ENCODE results near the gene COP1. TPM values are rescaled to one million over a fixed set of nuclear protein-coding genes. Genes with fewer than 3 reads are reported as not detected.

COP1 gene
- total RNA-seq, 5 donors from 2014 or later (not counting 1 experiment from before 2014, with no cell fraction given), result 38.7 to 49.0 (median 42.4) TPM

GRCh38 chr1:176110203-176110602, 96.9 kb downstream of the COP1 start:
- no peaks in the 10 kb centered on the region for H3K4me1 ChIP-seq (ENCODE audit: control insufficient read depth in 1 of 2, extremely low read depth in 1 of 2, insufficient read depth in 2 of 2, low read length in 2 of 2)
- Mint-ChIP-seq H3K4me3 (no peak overlapping the region), H3K27me3 (no peaks in the 10 kb centered on the region), H3K9me3 (peaks cover 0 to 2% (median 0%) of the 10 kb centered on the region in 3 donors), H3K27ac (no peak overlapping the region), H3K36me3 (peaks cover 64% of the 10 kb centered on the region), H3K4me1 (peaks cover 4 to 16% (median 8%) of the 10 kb centered on the region in 3 donors)
- ChIA-PET POLR2A (no interaction called here), CTCF (no interaction called here)
- ATAC-seq (replicated peaks in 1 of 4) (no peak), DNase-seq (no peak)
- no CpG with 5 or more reads among the region's 1 CpG for WGBS (ENCODE audit: insufficient coverage)
- no peak overlapping the region for H3K4me3 ChIP-seq (ENCODE audit: control insufficient read depth in 1 of 2, extremely low read depth in 1 of 2, low read length in 1 of 2)
- H3K36me3 ChIP-seq (ENCODE audit: control insufficient read depth in 2 of 2, extremely low read depth in 1 of 2, insufficient read depth in 1 of 2, low read length in 1 of 2), result peaks cover 0 to 18% of the 10 kb centered on the region in 2 donors
- H3K9me3 ChIP-seq, result peaks cover 3% of the 10 kb centered on the region
- no peaks in the 10 kb centered on the region for H3K27me3 ChIP-seq (replicated peaks in 1 of 2; ENCODE audit: control insufficient read depth in 2 of 2, extremely low read depth in 1 of 2, insufficient read depth in 2 of 2, low read length in 1 of 2)
- H3K27ac ChIP-seq (ENCODE audit: low read length), result no peak overlapping the region

GRCh38 chr1:176102768-176103350, 104.2 kb downstream of the COP1 start:
- H3K4me3 ChIP-seq (ENCODE audit: control insufficient read depth in 1 of 2, extremely low read depth in 1 of 2, low read length in 1 of 2), result no peak overlapping the region
- Mint-ChIP-seq H3K9me3 (peaks cover 0 to 16% (median 7%) of the 10 kb centered on the region in 3 donors), H3K27me3 (no peaks in the 10 kb centered on the region), H3K4me3 (no peak overlapping the region), H3K4me1 (peaks cover 0 to 4% (median 3%) of the 10 kb centered on the region in 3 donors), H3K27ac (no peak overlapping the region), H3K36me3 (peaks cover 71% of the 10 kb centered on the region)
- ATAC-seq (replicated peaks in 1 of 4), result no peak
- no CpG with 5 or more reads among the region's 1 CpG for WGBS (ENCODE audit: insufficient coverage)
- no peak for DNase-seq
- CTCF ChIA-PET, result no interaction called here
- H3K4me1 ChIP-seq (ENCODE audit: control insufficient read depth in 1 of 2, extremely low read depth in 1 of 2, insufficient read depth in 2 of 2, low read length in 2 of 2), result no peaks in the 10 kb centered on the region
- POLR2A ChIA-PET, result interaction anchor here in 1 of 2 donors (1.0 kb wide), 1 partner anchor 9 kb away, joined by 11 read pairs; no protein-coding TSS in a partner anchor
- H3K36me3 ChIP-seq (ENCODE audit: control insufficient read depth in 2 of 2, extremely low read depth in 1 of 2, insufficient read depth in 1 of 2, low read length in 1 of 2), result peaks cover 8 to 32% of the 10 kb centered on the region in 2 donors
- no peak overlapping the region for H3K27ac ChIP-seq (ENCODE audit: low read length)
- H3K9me3 ChIP-seq, result peaks cover 18% of the 10 kb centered on the region
- H3K27me3 ChIP-seq (replicated peaks in 1 of 2; ENCODE audit: control insufficient read depth in 2 of 2, extremely low read depth in 1 of 2, insufficient read depth in 2 of 2, low read length in 1 of 2), result no peaks in the 10 kb centered on the region

GRCh38 chr1:176101951-176102642, 105.0 kb downstream of the COP1 start:
- peaks cover 18% of the 10 kb centered on the region for H3K9me3 ChIP-seq
- H3K4me3 ChIP-seq (ENCODE audit: control insufficient read depth in 1 of 2, extremely low read depth in 1 of 2, low read length in 1 of 2), result no peak overlapping the region
- POLR2A ChIA-PET, result interaction anchor here in 1 of 2 donors (1.0 kb wide), 1 partner anchor 8 kb away, joined by 11 read pairs; no protein-coding TSS in a partner anchor
- peaks cover 0 to 4% (median 3%) of the 10 kb centered on the region in 3 donors for H3K4me1 Mint-ChIP-seq
- CTCF ChIA-PET, result no interaction called here
- H3K27ac ChIP-seq (ENCODE audit: low read length), result no peak overlapping the region
- no peaks in the 10 kb centered on the region for H3K27me3 ChIP-seq (replicated peaks in 1 of 2; ENCODE audit: control insufficient read depth in 2 of 2, extremely low read depth in 1 of 2, insufficient read depth in 2 of 2, low read length in 1 of 2)
- no CpG with 5 or more reads among the region's 5 CpGs for WGBS (ENCODE audit: insufficient coverage)
- H3K36me3 Mint-ChIP-seq, result peaks cover 75% of the 10 kb centered on the region
- no peak overlapping the region for H3K4me3 Mint-ChIP-seq
- no peaks in the 10 kb centered on the region for H3K27me3 Mint-ChIP-seq
- H3K4me1 ChIP-seq (ENCODE audit: control insufficient read depth in 1 of 2, extremely low read depth in 1 of 2, insufficient read depth in 2 of 2, low read length in 2 of 2), result no peaks in the 10 kb centered on the region
- H3K9me3 Mint-ChIP-seq, result peaks cover 0 to 17% (median 7%) of the 10 kb centered on the region in 3 donors
- peaks cover 8 to 32% of the 10 kb centered on the region in 2 donors for H3K36me3 ChIP-seq (ENCODE audit: control insufficient read depth in 2 of 2, extremely low read depth in 1 of 2, insufficient read depth in 1 of 2, low read length in 1 of 2)
- no peak for ATAC-seq (replicated peaks in 1 of 4)
- no peak for DNase-seq
- H3K27ac Mint-ChIP-seq, result no peak overlapping the region

GRCh38 chr1:176098560-176098959, 108.5 kb downstream of the COP1 start:
- H3K36me3 ChIP-seq (ENCODE audit: control insufficient read depth in 2 of 2, extremely low read depth in 1 of 2, insufficient read depth in 1 of 2, low read length in 1 of 2), result peaks cover 8 to 19% of the 10 kb centered on the region in 2 donors
- Mint-ChIP-seq H3K4me3 (no peak overlapping the region), H3K27ac (no peak overlapping the region), H3K4me1 (peaks cover 0 to 4% (median 0%) of the 10 kb centered on the region in 3 donors), H3K27me3 (no peaks in the 10 kb centered on the region), H3K36me3 (peaks cover 75% of the 10 kb centered on the region), H3K9me3 (peaks cover 0 to 20% (median 7%) of the 10 kb centered on the region in 3 donors)
- no peak overlapping the region for H3K4me3 ChIP-seq (ENCODE audit: control insufficient read depth in 1 of 2, extremely low read depth in 1 of 2, low read length in 1 of 2)
- ATAC-seq (replicated peaks in 1 of 4) (no peak), DNase-seq (no peak)
- peaks cover 16% of the 10 kb centered on the region for H3K9me3 ChIP-seq
- ChIA-PET CTCF (no interaction called here), POLR2A (no interaction called here)
- H3K27ac ChIP-seq (ENCODE audit: low read length), result no peak overlapping the region
- no peaks in the 10 kb centered on the region for H3K27me3 ChIP-seq (replicated peaks in 1 of 2; ENCODE audit: control insufficient read depth in 2 of 2, extremely low read depth in 1 of 2, insufficient read depth in 2 of 2, low read length in 1 of 2)
- no peaks in the 10 kb centered on the region for H3K4me1 ChIP-seq (ENCODE audit: control insufficient read depth in 1 of 2, extremely low read depth in 1 of 2, insufficient read depth in 2 of 2, low read length in 2 of 2)
- WGBS (ENCODE audit: insufficient coverage), result no CpG with 5 or more reads among the region's 2 CpGs

- Mint-ChIP-seq H3K27ac (no peak overlapping the region), H3K4me1 (peaks cover 0 to 2% (median 0%) of the 10 kb centered on the region in 3 donors), H3K36me3 (peaks cover 57% of the 10 kb centered on the region), H3K27me3 (no peaks in the 10 kb centered on the region), H3K4me3 (no peak overlapping the region), H3K9me3 (peaks cover 0 to 14% (median 3%) of the 10 kb centered on the region in 3 donors)
- DNase-seq, result no peak
- Histone ChIP-seq H3K27ac (ENCODE audit: low read length) (no peak overlapping the region), H3K27me3 (replicated peaks in 1 of 2; ENCODE audit: control insufficient read depth in 2 of 2, extremely low read depth in 1 of 2, insufficient read depth in 2 of 2, low read length in 1 of 2) (no peaks in the 10 kb centered on the region), H3K4me3 (ENCODE audit: control insufficient read depth in 1 of 2, extremely low read depth in 1 of 2, low read length in 1 of 2) (no peak overlapping the region), H3K4me1 (ENCODE audit: control insufficient read depth in 1 of 2, extremely low read depth in 1 of 2, insufficient read depth in 2 of 2, low read length in 2 of 2) (no peaks in the 10 kb centered on the region), H3K9me3 (peaks cover 12% of the 10 kb centered on the region), H3K36me3 (ENCODE audit: control insufficient read depth in 2 of 2, extremely low read depth in 1 of 2, insufficient read depth in 1 of 2, low read length in 1 of 2) (peaks cover 0 to 7% of the 10 kb centered on the region in 2 donors)
- POLR2A ChIA-PET, result no interaction called here
- no peak for ATAC-seq (replicated peaks in 1 of 4)
- CTCF ChIA-PET, result no interaction called here
- 100% methylated on average over 1 of the region's 3 CpGs for WGBS (ENCODE audit: insufficient coverage)
Measured at GRCh38 chr1:176096015-176096414, 111.1 kb downstream of the COP1 start.

- Histone ChIP-seq H3K9me3 (no peaks in the 10 kb centered on the region), H3K4me3 (ENCODE audit: control insufficient read depth in 1 of 2, extremely low read depth in 1 of 2, low read length in 1 of 2) (no peak overlapping the region), H3K27me3 (replicated peaks in 1 of 2; ENCODE audit: control insufficient read depth in 2 of 2, extremely low read depth in 1 of 2, insufficient read depth in 2 of 2, low read length in 1 of 2) (no peaks in the 10 kb centered on the region), H3K27ac (ENCODE audit: low read length) (no peak overlapping the region), H3K36me3 (ENCODE audit: control insufficient read depth in 2 of 2, extremely low read depth in 1 of 2, insufficient read depth in 1 of 2, low read length in 1 of 2) (peaks cover 0 to 8% of the 10 kb centered on the region in 2 donors), H3K4me1 (ENCODE audit: control insufficient read depth in 1 of 2, extremely low read depth in 1 of 2, insufficient read depth in 2 of 2, low read length in 2 of 2) (no peaks in the 10 kb centered on the region)
- peaks cover 7 to 15% (median 12%) of the 10 kb centered on the region in 3 donors for H3K4me1 Mint-ChIP-seq
- H3K27ac Mint-ChIP-seq, result no peak overlapping the region
- peaks cover 0 to 3% (median 2%) of the 10 kb centered on the region in 3 donors for H3K9me3 Mint-ChIP-seq
- no peaks in the 10 kb centered on the region for H3K27me3 Mint-ChIP-seq
- ChIA-PET CTCF (no interaction called here), POLR2A (no interaction called here)
- WGBS (ENCODE audit: insufficient coverage), result no CpG with 5 or more reads among the region's 1 CpG
- ATAC-seq (replicated peaks in 1 of 4) (no peak), DNase-seq (no peak)
- peaks cover 38% of the 10 kb centered on the region for H3K36me3 Mint-ChIP-seq
- no peak overlapping the region for H3K4me3 Mint-ChIP-seq
Measured at GRCh38 chr1:176090766-176091165, 116.3 kb downstream of the COP1 start.
